ENCODE results near the gene WHRN. TPM values are rescaled to one million over a fixed set of nuclear protein-coding genes. Genes with fewer than 3 reads are reported as not detected.

The WHRN gene
- total RNA-seq, 4 donors from 2014 or later: 8.1 to 12.6 (median 10.7) TPM

DNA sequence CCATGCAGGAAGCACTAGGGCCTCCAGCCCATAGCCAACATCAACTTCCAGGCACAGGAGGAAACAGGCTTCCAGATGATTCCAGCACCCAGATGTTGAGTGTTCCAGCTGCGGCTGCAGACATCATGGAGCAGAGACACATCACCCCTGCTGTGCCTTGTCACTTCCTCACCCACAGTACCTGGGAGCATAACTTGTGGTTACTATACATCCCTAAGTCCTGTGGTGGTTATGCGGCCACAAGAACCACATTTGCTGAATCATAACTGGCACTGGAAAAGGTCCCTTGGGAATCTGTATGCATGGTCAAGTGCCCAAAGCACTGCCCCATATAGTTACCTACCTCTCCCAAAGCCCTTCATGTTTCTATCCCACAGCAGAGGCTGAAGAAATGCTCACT lies 56.6 kb downstream of the WHRN start:
- no peak for TF ChIP-seq EP300 (IDR thresholded peaks at IDR 0.05)
- no peak for TF ChIP-seq POLR2A (IDR thresholded peaks at IDR 0.05; ENCODE audit: low read depth)
- TF ChIP-seq, protein P1, sequence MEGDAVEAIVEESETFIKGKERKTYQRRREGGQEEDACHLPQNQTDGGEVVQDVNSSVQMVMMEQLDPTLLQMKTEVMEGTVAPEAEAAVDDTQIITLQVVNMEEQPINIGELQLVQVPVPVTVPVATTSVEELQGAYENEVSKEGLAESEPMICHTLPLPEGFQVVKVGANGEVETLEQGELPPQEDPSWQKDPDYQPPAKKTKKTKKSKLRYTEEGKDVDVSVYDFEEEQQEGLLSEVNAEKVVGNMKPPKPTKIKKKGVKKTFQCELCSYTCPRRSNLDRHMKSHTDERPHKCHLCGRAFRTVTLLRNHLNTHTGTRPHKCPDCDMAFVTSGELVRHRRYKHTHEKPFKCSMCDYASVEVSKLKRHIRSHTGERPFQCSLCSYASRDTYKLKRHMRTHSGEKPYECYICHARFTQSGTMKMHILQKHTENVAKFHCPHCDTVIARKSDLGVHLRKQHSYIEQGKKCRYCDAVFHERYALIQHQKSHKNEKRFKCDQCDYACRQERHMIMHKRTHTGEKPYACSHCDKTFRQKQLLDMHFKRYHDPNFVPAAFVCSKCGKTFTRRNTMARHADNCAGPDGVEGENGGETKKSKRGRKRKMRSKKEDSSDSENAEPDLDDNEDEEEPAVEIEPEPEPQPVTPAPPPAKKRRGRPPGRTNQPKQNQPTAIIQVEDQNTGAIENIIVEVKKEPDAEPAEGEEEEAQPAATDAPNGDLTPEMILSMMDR (IDR thresholded peaks at IDR 0.05): no peak
- no peak overlapping the region for H3K27ac ChIP-seq (replicated peaks in 1 of 4)

GRCh38 chr9:114446672-114447450 lies 58.4 kb downstream of the WHRN start:
- H3K9me3 ChIP-seq: no peaks in the 10 kb centered on the region
- no peaks in the 10 kb centered on the region for H3K36me3 ChIP-seq
- no peak for DNase-seq (ENCODE audit: extremely low spot score)
- intact Hi-C loops (cut with DNase I): no loop called here
- peaks cover 0 to under 1% (median 0%) of the 10 kb centered on the region in 4 donors for H3K4me1 ChIP-seq
- no peak overlapping the region for H3K27ac ChIP-seq (replicated peaks in 1 of 4)
- no peak overlapping the region for H3K4me3 ChIP-seq
- no peaks in the 10 kb centered on the region for H3K27me3 ChIP-seq
- TF ChIP-seq POLR2AphosphoS5 (IDR thresholded peaks at IDR 0.05) (no peak), EP300 (IDR thresholded peaks at IDR 0.05) (no peak), POLR2A (IDR thresholded peaks at IDR 0.05; ENCODE audit: low read depth) (no peak)
- TF ChIP-seq, protein P1 (IDR thresholded peaks at IDR 0.05): no peak
- 83% methylated on average over 7 of the region's 8 CpGs for WGBS

More for the DNA sequence above, 56.6 kb downstream of the WHRN start:
- 80% methylated on average over 2 of the region's 2 CpGs for WGBS
- Histone ChIP-seq H3K4me1 (peaks cover 0 to 10% (median 0%) of the 10 kb centered on the region in 4 donors), H3K36me3 (no peaks in the 10 kb centered on the region), H3K9me3 (no peaks in the 10 kb centered on the region), H3K4me3 (no peak overlapping the region), H3K27me3 (no peaks in the 10 kb centered on the region)
- no peak for DNase-seq (ENCODE audit: extremely low spot score)
- intact Hi-C loops (cut with DNase I): no loop called here

DNA sequence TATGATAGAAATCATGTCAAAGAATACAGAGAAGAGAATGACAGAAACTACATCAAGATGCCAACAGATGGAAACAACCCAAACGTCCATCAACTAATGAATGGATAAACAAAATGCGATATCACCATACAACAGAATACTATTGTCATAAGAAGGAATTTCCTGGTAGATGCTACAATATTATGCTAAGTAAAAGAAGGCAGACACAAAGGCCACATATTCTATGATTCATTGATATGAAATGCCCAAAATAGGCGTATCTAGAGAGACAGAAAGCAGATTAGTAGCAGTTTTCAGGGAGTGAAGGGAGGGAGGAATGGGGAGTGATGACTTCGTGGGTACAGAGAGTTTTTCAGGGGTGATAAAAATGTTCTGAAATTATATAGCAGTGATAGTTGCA lies 59.2 kb downstream of the WHRN start:
- Histone ChIP-seq H3K9me3 (no peaks in the 10 kb centered on the region), H3K27me3 (no peaks in the 10 kb centered on the region), H3K4me3 (no peak overlapping the region), H3K4me1 (no peaks in the 10 kb centered on the region), H3K36me3 (no peaks in the 10 kb centered on the region), H3K27ac (replicated peaks in 1 of 4) (no peak overlapping the region)
- no peak for TF ChIP-seq POLR2A (IDR thresholded peaks at IDR 0.05; ENCODE audit: low read depth)
- TF ChIP-seq EP300 (IDR thresholded peaks at IDR 0.05): no peak
- DNase-seq (ENCODE audit: extremely low spot score): no peak
- 74% methylated on average over 4 of the region's 4 CpGs for WGBS
- intact Hi-C loops (cut with DNase I): no loop called here

DNA sequence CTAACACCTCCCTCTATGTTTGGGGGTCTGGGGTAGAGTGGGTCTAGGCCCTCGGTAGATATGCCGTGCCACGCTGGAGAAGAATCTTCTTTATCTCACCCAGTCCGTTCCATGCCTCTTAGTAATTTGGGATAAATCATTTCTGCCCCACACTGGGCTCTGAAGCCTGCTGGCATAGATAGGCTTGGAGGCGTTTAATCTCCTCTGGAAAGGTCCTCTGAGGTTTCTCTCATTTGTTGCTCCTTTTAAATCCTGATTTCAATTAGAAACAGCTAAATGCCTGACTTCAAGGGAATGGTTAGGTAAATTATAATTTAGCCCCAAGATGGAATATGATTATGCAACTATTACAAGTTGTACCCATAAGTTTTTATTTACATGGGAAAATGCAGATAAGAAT lies 59.7 kb downstream of the WHRN start:
- Histone ChIP-seq H3K36me3 (no peaks in the 10 kb centered on the region), H3K4me1 (no peaks in the 10 kb centered on the region), H3K4me3 (no peak overlapping the region), H3K9me3 (no peaks in the 10 kb centered on the region), H3K27me3 (no peaks in the 10 kb centered on the region), H3K27ac (replicated peaks in 1 of 4) (no peak overlapping the region)
- WGBS: 78% methylated on average over 5 of the region's 5 CpGs
- no peak for DNase-seq (ENCODE audit: extremely low spot score)
- no peak for TF ChIP-seq EP300 (IDR thresholded peaks at IDR 0.05)
- TF ChIP-seq POLR2A (IDR thresholded peaks at IDR 0.05; ENCODE audit: low read depth): no peak
- TF ChIP-seq, protein P1 (IDR thresholded peaks at IDR 0.05): no peak
- no peak for TF ChIP-seq POLR2AphosphoS5 (IDR thresholded peaks at IDR 0.05)
- intact Hi-C loops (cut with DNase I): no loop called here

- 73% methylated on average over 1 of the region's 1 CpG for WGBS
Observed at GRCh38 chr9:114442022-114442421, 63.3 kb downstream of the WHRN start.

More at GRCh38 chr9:114442022-114442421, 63.3 kb downstream of the WHRN start:
- Histone ChIP-seq H3K9me3 (no peaks in the 10 kb centered on the region), H3K27ac (replicated peaks in 1 of 4) (no peak overlapping the region), H3K4me3 (no peak overlapping the region), H3K36me3 (no peaks in the 10 kb centered on the region), H3K27me3 (no peaks in the 10 kb centered on the region), H3K4me1 (no peaks in the 10 kb centered on the region)
- intact Hi-C loops (cut with DNase I): no loop called here
- TF ChIP-seq, protein P1 (IDR thresholded peaks at IDR 0.05): no peak
- TF ChIP-seq POLR2A (IDR thresholded peaks at IDR 0.05; ENCODE audit: low read depth) (no peak), POLR2AphosphoS5 (IDR thresholded peaks at IDR 0.05) (no peak), EP300 (IDR thresholded peaks at IDR 0.05) (no peak)
- no peak for DNase-seq (ENCODE audit: extremely low spot score)
